Caco-2 (cell line): ENCODE data around the gene TMEM9. TPM values are rescaled to one million over a fixed set of nuclear protein-coding genes. Genes with fewer than 3 reads are reported as not detected.

Source experiments
- BruUV-seq: library from RNA; stranded (reverse); fragments of 400-500 nt; replicated peaks from 2 replicates; lab custom pipeline; 2021; lab: Mats Ljungman, UMichigan
- CTCF ChIA-PET: fragments of 300-600 bp; sonication (Branson Sonifier 250); formaldehyde crosslinking; loops from one replicate; lab custom pipeline; 2022; ENCODE audit warnings: antibody characterized with exemption; lab: Charles Lee
- POLR2A ChIA-PET: fragments of 300-600 bp; sonication (Branson Sonifier 250); formaldehyde crosslinking; loops from one replicate; lab custom pipeline; 2022; ENCODE audit warnings: antibody characterized with exemption; lab: Charles Lee
- DNase-seq, 2 experiments: peaks; one replicate each; pipeline versions ENCODE4 v3.0.0 to v3.0.0-alpha.2; 2020 to 2022
- H3K27me3 ChIP-seq: replicated peaks from 2 replicates; pipeline ENCODE4 v1.6.0; 2011; ENCODE audit warnings: low read length; ENCODE audit not compliant: control insufficient read depth, insufficient read depth
- H3K36me3 ChIP-seq: 2 replicates; pipeline ENCODE4 v1.5.1; 2011; ENCODE audit warnings: low read length; ENCODE audit not compliant: control insufficient read depth, insufficient read depth
- H3K4me1 ChIP-seq: fragments of 250-450 bp; sonication (Bioruptor Pico); 2 replicates; pipeline ENCODE4 v1.5.1; 2020; ENCODE audit warnings: mild to moderate bottlenecking
- H3K4me3 ChIP-seq: 2 replicates; pipeline ENCODE4 v1.5.1; 2011; ENCODE audit warnings: low read depth, mild to moderate bottlenecking, control low read depth, low read length
- H3K9me3 ChIP-seq: fragments of 250-450 bp; sonication (Bioruptor Pico); 2 replicates; pipeline ENCODE4 v1.5.1; 2020; ENCODE audit warnings: mild to moderate bottlenecking, moderate library complexity
- H3K27ac Mint-ChIP-seq: one replicate; pipeline ENCODE4 v1.8.0; 2022; ENCODE audit warnings: mixed read lengths; ENCODE audit not compliant: unreplicated experiment
- H3K27me3 Mint-ChIP-seq: one replicate; pipeline ENCODE4 v1.8.0; 2022; ENCODE audit warnings: mixed read lengths; ENCODE audit not compliant: insufficient read depth, unreplicated experiment
- H3K36me3 Mint-ChIP-seq: one replicate; pipeline ENCODE4 v1.8.0; 2022; ENCODE audit warnings: mild to moderate bottlenecking, mixed read lengths; ENCODE audit not compliant: insufficient read depth, unreplicated experiment
- H3K4me1 Mint-ChIP-seq: one replicate; pipeline ENCODE4 v1.8.0; 2022; ENCODE audit warnings: low read depth, mixed read lengths; ENCODE audit not compliant: unreplicated experiment
- H3K4me3 Mint-ChIP-seq: one replicate; pipeline ENCODE4 v1.8.0; 2022; ENCODE audit warnings: mild to moderate bottlenecking, moderate library complexity, mixed read lengths; ENCODE audit not compliant: unreplicated experiment
- H3K9me3 Mint-ChIP-seq: one replicate; pipeline ENCODE4 v1.8.0; 2022; ENCODE audit warnings: mixed read lengths; ENCODE audit not compliant: unreplicated experiment
- intact Hi-C: fragments of 100-400 bp; cut with micrococcal nuclease; formaldehyde crosslinking; loops from one replicate; pipeline ENCODE4 v1.10.0; 2022; ENCODE audit not compliant: unreplicated experiment
- total RNA-seq: library from RNA; stranded (reverse); gene quantifications from 2 replicates; pipeline ENCODE4 v1.2.3, GENCODE V29; 2022
- TF ChIP-seq, protein P1 (sequence below), 2 experiments: fragments of 200-600 bp in 1 of 2; IDR thresholded peaks; 1 replicate in 1 of 2; 2 replicates in 1 of 2; pipeline versions ENCODE4 v1.5.1 to v1.8.0; 2011 to 2022; ENCODE audit warnings: antibody characterized with exemption in 1 of 2, control low read depth in 1 of 2, inconsistent platforms in 1 of 2, low read depth in 1 of 2, low read length in 1 of 2, mild to moderate bottlenecking in 1 of 2, moderate library complexity in 1 of 2; ENCODE audit not compliant: insufficient read depth in 1 of 2, severe bottlenecking in 1 of 2, unreplicated experiment in 1 of 2

Gene TMEM9
- total RNA-seq, 1 experiment from 2014 or later, result 125 TPM

DNA sequence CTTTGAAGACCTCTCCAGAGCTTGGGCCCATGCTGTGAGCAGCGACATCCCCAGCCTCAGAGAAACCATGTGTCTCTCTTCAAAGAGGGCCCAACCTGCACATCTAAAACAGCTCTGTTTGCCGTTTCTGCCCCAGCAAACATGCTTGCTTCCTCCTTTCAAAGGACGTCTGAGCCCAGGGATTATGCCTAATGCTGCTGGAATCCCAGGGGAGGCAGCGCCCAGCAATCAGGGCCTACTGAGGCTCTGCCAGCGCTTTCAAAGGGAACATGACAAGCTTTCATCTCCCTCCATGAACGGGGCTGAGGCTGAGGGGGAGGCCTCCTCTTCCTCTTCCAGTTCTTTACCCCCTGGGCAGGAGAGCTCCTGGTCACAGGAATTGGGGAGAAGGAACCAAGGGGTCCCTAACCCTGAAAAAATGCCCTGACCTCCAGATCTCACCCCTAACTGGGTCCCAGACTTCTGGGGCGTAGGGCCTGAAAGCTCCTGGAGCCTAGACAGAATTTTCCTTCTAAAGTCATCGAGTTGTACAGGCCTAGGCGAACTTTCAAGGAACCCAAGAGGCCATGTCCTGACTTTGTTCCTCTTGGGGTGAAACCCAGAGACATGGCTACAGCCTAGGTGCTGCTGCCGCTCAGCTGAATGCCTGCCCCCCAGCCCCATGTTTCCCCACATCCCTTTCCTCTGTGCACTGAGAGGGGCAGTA, 13.9 kb downstream of the TMEM9 start:
- intact Hi-C loops, result no loop called here
- Histone ChIP-seq H3K27me3 (no peaks in the 10 kb centered on the region), H3K4me1 (no peaks in the 10 kb centered on the region; the same call in 1 of the 2 replicates), H3K9me3 (no peaks in the 10 kb centered on the region), H3K4me3 (no peak overlapping the region), H3K36me3 (no peaks in the 10 kb centered on the region; the same call in 1 of the 2 replicates)
- DNase-seq, result peak; percentile 37 to 55
- ChIA-PET CTCF (interaction anchor here (1.5 kb wide), 1 partner anchor 9 kb away, joined by 5 read pairs; no protein-coding TSS in a partner anchor), POLR2A (interaction anchor here (0.6 to 0.9 kb wide), 2 partner anchors 13 to 258 kb away, joined by 3 to 6 read pairs; no protein-coding TSS in a partner anchor)
- Mint-ChIP-seq H3K27ac (peak overlapping the region; percentile 38), H3K36me3 (peaks cover 50% of the 10 kb centered on the region), H3K4me1 (peaks cover 6% of the 10 kb centered on the region), H3K27me3 (no peaks in the 10 kb centered on the region), H3K9me3 (no peaks in the 10 kb centered on the region), H3K4me3 (peak overlapping the region; percentile 12)
- no TSS peak for BruUV-seq
- TF ChIP-seq, protein P1, sequence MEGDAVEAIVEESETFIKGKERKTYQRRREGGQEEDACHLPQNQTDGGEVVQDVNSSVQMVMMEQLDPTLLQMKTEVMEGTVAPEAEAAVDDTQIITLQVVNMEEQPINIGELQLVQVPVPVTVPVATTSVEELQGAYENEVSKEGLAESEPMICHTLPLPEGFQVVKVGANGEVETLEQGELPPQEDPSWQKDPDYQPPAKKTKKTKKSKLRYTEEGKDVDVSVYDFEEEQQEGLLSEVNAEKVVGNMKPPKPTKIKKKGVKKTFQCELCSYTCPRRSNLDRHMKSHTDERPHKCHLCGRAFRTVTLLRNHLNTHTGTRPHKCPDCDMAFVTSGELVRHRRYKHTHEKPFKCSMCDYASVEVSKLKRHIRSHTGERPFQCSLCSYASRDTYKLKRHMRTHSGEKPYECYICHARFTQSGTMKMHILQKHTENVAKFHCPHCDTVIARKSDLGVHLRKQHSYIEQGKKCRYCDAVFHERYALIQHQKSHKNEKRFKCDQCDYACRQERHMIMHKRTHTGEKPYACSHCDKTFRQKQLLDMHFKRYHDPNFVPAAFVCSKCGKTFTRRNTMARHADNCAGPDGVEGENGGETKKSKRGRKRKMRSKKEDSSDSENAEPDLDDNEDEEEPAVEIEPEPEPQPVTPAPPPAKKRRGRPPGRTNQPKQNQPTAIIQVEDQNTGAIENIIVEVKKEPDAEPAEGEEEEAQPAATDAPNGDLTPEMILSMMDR (IDR thresholded peaks at IDR 0.05; ENCODE audit: insufficient read depth in 1 of 2, low read depth in 1 of 2, low read length in 1 of 2, severe bottlenecking in 1 of 2, unreplicated experiment in 1 of 2), result no peak

GRCh38 chr1:201139756-201140155, 14.5 kb downstream of the TMEM9 start:
- CTCF ChIA-PET, result interaction anchor here (1.5 kb wide), 1 partner anchor 10 kb away, joined by 5 read pairs; no protein-coding TSS in a partner anchor
- Mint-ChIP-seq H3K4me1 (peaks cover 6% of the 10 kb centered on the region), H3K9me3 (no peaks in the 10 kb centered on the region), H3K27me3 (no peaks in the 10 kb centered on the region), H3K4me3 (peak overlapping the region; percentile 12), H3K36me3 (peaks cover 44% of the 10 kb centered on the region), H3K27ac (peak overlapping the region; percentile 38)
- TF ChIP-seq, protein P1 (IDR thresholded peaks at IDR 0.05; ENCODE audit: insufficient read depth in 1 of 2, low read depth in 1 of 2, low read length in 1 of 2, severe bottlenecking in 1 of 2, unreplicated experiment in 1 of 2), result no peak
- no peak for DNase-seq
- intact Hi-C loops, result no loop called here
- H3K27me3 ChIP-seq, result no peaks in the 10 kb centered on the region
- no peak overlapping the region for H3K4me3 ChIP-seq
- POLR2A ChIA-PET, result interaction anchor here (0.9 kb wide), 1 partner anchor 14 kb away, joined by 6 read pairs; no protein-coding TSS in a partner anchor
- H3K36me3 ChIP-seq, result no peaks in the 10 kb centered on the region; the same call in 1 of the 2 replicates
- no TSS peak for BruUV-seq
- H3K4me1 ChIP-seq, result no peaks in the 10 kb centered on the region; the same call in 1 of the 2 replicates
- no peaks in the 10 kb centered on the region for H3K9me3 ChIP-seq

GRCh38 chr1:201139306-201139705, 15.0 kb downstream of the TMEM9 start:
- H3K27me3 Mint-ChIP-seq, result no peaks in the 10 kb centered on the region
- POLR2A ChIA-PET, result no interaction called here
- TF ChIP-seq, protein P1 (IDR thresholded peaks at IDR 0.05; ENCODE audit: insufficient read depth in 1 of 2, low read depth in 1 of 2, low read length in 1 of 2, severe bottlenecking in 1 of 2, unreplicated experiment in 1 of 2), result no peak
- intact Hi-C loops, result no loop called here
- no peaks in the 10 kb centered on the region for H3K9me3 Mint-ChIP-seq
- no peaks in the 10 kb centered on the region; the same call in 1 of the 2 replicates for H3K4me1 ChIP-seq
- H3K27ac Mint-ChIP-seq, result peak overlapping the region; percentile 38
- H3K4me1 Mint-ChIP-seq, result peaks cover 6% of the 10 kb centered on the region
- H3K4me3 Mint-ChIP-seq, result no peak overlapping the region
- H3K36me3 ChIP-seq, result no peaks in the 10 kb centered on the region; the same call in 1 of the 2 replicates
- peaks cover 41% of the 10 kb centered on the region for H3K36me3 Mint-ChIP-seq
- H3K9me3 ChIP-seq, result no peaks in the 10 kb centered on the region
- no peak for DNase-seq
- CTCF ChIA-PET, result interaction anchor here (1.5 kb wide), 1 partner anchor 10 kb away, joined by 5 read pairs; no protein-coding TSS in a partner anchor
- no TSS peak for BruUV-seq
- H3K4me3 ChIP-seq, result no peak overlapping the region
- H3K27me3 ChIP-seq, result no peaks in the 10 kb centered on the region
